ENCODE results near the gene KPTN. TPM values are rescaled to one million over a fixed set of nuclear protein-coding genes. Genes with fewer than 3 reads are reported as not detected.

The KPTN gene
- total and polyA plus RNA-seq, 2 donors (not counting 1 experiment from before 2014, with no cell fraction given), result 5.3 to 6.9 TPM

DNA sequence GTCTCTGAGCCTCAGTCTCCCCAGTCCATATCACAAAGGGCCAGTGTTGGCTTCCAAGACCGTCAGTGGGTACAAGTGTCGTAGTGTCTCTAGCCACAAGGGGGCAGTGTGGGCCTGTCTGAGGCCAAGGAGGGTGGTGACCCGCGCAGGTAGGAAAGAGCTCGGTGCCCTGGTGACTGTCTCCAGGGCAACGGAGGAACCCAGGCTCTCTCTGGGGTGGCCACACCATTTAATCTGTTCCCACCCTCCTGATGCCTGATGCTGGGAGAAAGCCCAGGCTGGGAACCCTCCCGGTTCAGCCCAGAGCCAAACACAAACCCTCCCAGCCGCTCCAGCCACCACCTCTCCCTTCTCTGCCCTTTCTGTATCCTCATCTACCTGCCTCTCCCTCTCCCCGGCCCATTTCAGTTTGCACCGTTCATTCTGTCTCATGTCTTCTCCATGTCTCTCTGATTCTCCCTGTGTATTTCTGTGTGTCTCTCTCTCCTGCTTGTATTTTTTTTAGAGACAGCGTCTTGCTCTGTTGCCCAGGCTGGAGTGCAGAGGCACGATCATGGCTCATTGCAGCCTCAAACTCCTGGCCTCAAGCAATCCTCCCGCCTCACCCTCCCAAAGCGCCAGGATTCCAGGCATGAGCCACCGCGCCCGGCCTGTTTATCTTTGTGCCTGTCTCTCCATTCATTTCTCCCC, 47.2 kb downstream of the KPTN start:
- H3K27me3 ChIP-seq (ENCODE audit: control insufficient read depth, insufficient read depth, low read length), result peaks cover 2% of the 10 kb centered on the region
- DNase-seq (ENCODE audit: low read depth in 2 of 2), result peak; percentile 30 to 51
- TF ChIP-seq, protein P1, sequence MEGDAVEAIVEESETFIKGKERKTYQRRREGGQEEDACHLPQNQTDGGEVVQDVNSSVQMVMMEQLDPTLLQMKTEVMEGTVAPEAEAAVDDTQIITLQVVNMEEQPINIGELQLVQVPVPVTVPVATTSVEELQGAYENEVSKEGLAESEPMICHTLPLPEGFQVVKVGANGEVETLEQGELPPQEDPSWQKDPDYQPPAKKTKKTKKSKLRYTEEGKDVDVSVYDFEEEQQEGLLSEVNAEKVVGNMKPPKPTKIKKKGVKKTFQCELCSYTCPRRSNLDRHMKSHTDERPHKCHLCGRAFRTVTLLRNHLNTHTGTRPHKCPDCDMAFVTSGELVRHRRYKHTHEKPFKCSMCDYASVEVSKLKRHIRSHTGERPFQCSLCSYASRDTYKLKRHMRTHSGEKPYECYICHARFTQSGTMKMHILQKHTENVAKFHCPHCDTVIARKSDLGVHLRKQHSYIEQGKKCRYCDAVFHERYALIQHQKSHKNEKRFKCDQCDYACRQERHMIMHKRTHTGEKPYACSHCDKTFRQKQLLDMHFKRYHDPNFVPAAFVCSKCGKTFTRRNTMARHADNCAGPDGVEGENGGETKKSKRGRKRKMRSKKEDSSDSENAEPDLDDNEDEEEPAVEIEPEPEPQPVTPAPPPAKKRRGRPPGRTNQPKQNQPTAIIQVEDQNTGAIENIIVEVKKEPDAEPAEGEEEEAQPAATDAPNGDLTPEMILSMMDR (conservative IDR thresholded peaks at IDR 0.05 in 1 of 2, IDR thresholded peaks at IDR 0.05 in 1 of 2; ENCODE audit: low read depth in 1 of 2, low read length in 2 of 2), result peak; percentile 77 to 78
- TF ChIP-seq EZH2 (IDR thresholded peaks at IDR 0.05; ENCODE audit: low read length, missing control alignments), result no peak

DNA sequence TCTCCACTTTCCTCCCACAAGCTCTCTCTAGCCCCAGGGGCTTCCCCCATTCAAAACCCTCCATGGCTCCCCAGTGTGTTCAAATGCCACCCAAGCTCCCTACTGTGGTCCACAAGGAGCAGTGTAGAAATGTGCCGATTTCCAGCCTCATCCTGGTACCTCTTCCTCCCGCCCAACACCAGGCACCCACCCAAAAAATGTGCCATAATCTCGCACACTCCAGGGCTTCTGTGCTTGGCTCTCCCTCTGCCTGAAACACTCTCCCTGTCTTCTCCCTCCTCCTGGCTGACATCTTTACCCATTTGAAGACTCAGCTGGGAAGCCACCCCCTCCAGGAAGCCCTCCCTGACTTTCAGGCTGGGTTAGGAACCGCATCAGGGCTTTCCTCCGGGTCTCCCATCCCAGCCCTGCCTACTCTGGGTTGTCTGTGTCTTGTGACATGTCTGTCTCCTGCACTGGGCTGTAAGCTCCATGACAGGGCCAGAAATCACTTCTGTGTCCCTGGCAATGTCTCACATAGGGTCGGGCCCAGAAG, 48.1 kb downstream of the KPTN start:
- no peak overlapping the region for H3K4me3 ChIP-seq (replicated peaks in 1 of 4; ENCODE audit: control extremely low read depth in 1 of 4, insufficient read depth in 1 of 4, low read depth in 3 of 4, low read length in 4 of 4)
- H4K20me1 ChIP-seq (ENCODE audit: control insufficient read depth, extremely low read depth, insufficient read depth, low read length), result no peaks in the 10 kb centered on the region
- H2AFZ ChIP-seq (ENCODE audit: low read length), result no peak overlapping the region
- H3K27me3 ChIP-seq (ENCODE audit: control insufficient read depth, insufficient read depth, low read length), result peaks cover 2% of the 10 kb centered on the region
- H3K9me3 ChIP-seq (ENCODE audit: control insufficient read depth, insufficient read depth, low read depth, low read length), result no peaks in the 10 kb centered on the region
- H3K4me1 ChIP-seq (ENCODE audit: control insufficient read depth, extremely low read depth, insufficient read depth, low read length), result no peaks in the 10 kb centered on the region
- TF ChIP-seq EZH2 (IDR thresholded peaks at IDR 0.05; ENCODE audit: low read length, missing control alignments), result no peak
- TF ChIP-seq, protein P1 (conservative IDR thresholded peaks at IDR 0.05 in 1 of 2, IDR thresholded peaks at IDR 0.05 in 1 of 2; ENCODE audit: low read depth in 1 of 2, low read length in 2 of 2), result no peak
- no peaks in the 10 kb centered on the region for H3K36me3 ChIP-seq (ENCODE audit: control insufficient read depth, insufficient read depth, low read length)
- no peak for DNase-seq (ENCODE audit: low read depth in 2 of 2)
- no peak overlapping the region for H3K9ac ChIP-seq (ENCODE audit: insufficient read depth, low read length)
- H3K4me2 ChIP-seq (ENCODE audit: extremely low read depth, insufficient read depth, low read length), result no peak overlapping the region
- H3K79me2 ChIP-seq (ENCODE audit: control insufficient read depth, insufficient read depth, low read length), result no peaks in the 10 kb centered on the region
- H3K27ac ChIP-seq (ENCODE audit: insufficient read depth, low read length), result no peak overlapping the region

More for the DNA sequence above, 47.2 kb downstream of the KPTN start:
- H3K4me1 ChIP-seq (ENCODE audit: control insufficient read depth, extremely low read depth, insufficient read depth, low read length), result no peaks in the 10 kb centered on the region
- no peak overlapping the region for H2AFZ ChIP-seq (ENCODE audit: low read length)
- H3K27ac ChIP-seq (ENCODE audit: insufficient read depth, low read length), result no peak overlapping the region
- H3K79me2 ChIP-seq (ENCODE audit: control insufficient read depth, insufficient read depth, low read length), result no peaks in the 10 kb centered on the region
- no peaks in the 10 kb centered on the region for H3K36me3 ChIP-seq (ENCODE audit: control insufficient read depth, insufficient read depth, low read length)
- H3K4me3 ChIP-seq (replicated peaks in 1 of 4; ENCODE audit: control extremely low read depth in 1 of 4, insufficient read depth in 1 of 4, low read depth in 3 of 4, low read length in 4 of 4), result no peak overlapping the region
- H3K9me3 ChIP-seq (ENCODE audit: control insufficient read depth, insufficient read depth, low read depth, low read length), result no peaks in the 10 kb centered on the region
- no peaks in the 10 kb centered on the region for H4K20me1 ChIP-seq (ENCODE audit: control insufficient read depth, extremely low read depth, insufficient read depth, low read length)
- no peak overlapping the region for H3K4me2 ChIP-seq (ENCODE audit: extremely low read depth, insufficient read depth, low read length)
- no peak overlapping the region for H3K9ac ChIP-seq (ENCODE audit: insufficient read depth, low read length)

DNA sequence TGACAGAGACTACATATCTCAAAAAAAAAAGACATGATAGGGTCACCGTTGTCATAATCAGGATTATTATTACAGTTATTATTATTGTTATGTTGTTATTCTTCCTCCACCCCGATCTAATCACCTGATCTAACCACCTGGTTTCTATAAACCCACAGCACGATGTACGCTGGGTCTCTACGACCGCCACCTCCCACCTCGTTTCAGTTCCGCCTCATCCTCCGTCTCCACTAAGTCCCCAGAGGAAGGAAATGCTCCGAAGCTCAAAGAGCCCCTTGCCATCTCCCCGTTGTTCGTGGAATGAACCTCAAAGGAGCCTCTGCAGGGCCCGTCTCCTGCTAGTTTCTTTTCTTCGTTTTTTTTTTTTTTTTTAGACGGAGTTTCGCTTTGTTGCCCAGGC, 48.8 kb downstream of the KPTN start:
- no peaks in the 10 kb centered on the region for H3K79me2 ChIP-seq (ENCODE audit: control insufficient read depth, insufficient read depth, low read length)
- no peak for DNase-seq (ENCODE audit: low read depth in 2 of 2)
- H3K4me2 ChIP-seq (ENCODE audit: extremely low read depth, insufficient read depth, low read length), result no peak overlapping the region

More for the DNA sequence above, 48.8 kb downstream of the KPTN start:
- Histone ChIP-seq H3K27me3 (ENCODE audit: control insufficient read depth, insufficient read depth, low read length) (peaks cover 2% of the 10 kb centered on the region), H3K9ac (ENCODE audit: insufficient read depth, low read length) (no peak overlapping the region), H3K36me3 (ENCODE audit: control insufficient read depth, insufficient read depth, low read length) (no peaks in the 10 kb centered on the region), H3K9me3 (ENCODE audit: control insufficient read depth, insufficient read depth, low read depth, low read length) (no peaks in the 10 kb centered on the region), H3K4me3 (replicated peaks in 1 of 4; ENCODE audit: control extremely low read depth in 1 of 4, insufficient read depth in 1 of 4, low read depth in 3 of 4, low read length in 4 of 4) (no peak overlapping the region), H4K20me1 (ENCODE audit: control insufficient read depth, extremely low read depth, insufficient read depth, low read length) (no peaks in the 10 kb centered on the region), H2AFZ (ENCODE audit: low read length) (no peak overlapping the region), H3K27ac (ENCODE audit: insufficient read depth, low read length) (no peak overlapping the region), H3K4me1 (ENCODE audit: control insufficient read depth, extremely low read depth, insufficient read depth, low read length) (no peaks in the 10 kb centered on the region)
- TF ChIP-seq, protein P1 (conservative IDR thresholded peaks at IDR 0.05 in 1 of 2, IDR thresholded peaks at IDR 0.05 in 1 of 2; ENCODE audit: low read depth in 1 of 2, low read length in 2 of 2), result no peak
- no peak for TF ChIP-seq EZH2 (IDR thresholded peaks at IDR 0.05; ENCODE audit: low read length, missing control alignments)

Data from fibroblast of lung (primary cell).